Cardiac muscle cell (in vitro differentiated cells and primary cell): ENCODE measurements around the gene FKBP11. TPM values are rescaled to one million over a fixed set of nuclear protein-coding genes. Genes with fewer than 3 reads are reported as not detected.
"Not testable (repeated sequence)": the region's sequence is repeated elsewhere in the genome, so short reads cannot be mapped to it uniquely, and the experiment has no call there.

Source experiments
- DNase-seq, 2 donors: peaks; one replicate each; pipeline versions ENCODE4 v3.0.0 to v3.0.0-alpha.2; 2010 to 2017; ENCODE audit warnings: low read depth in 1 of 2, low spot score in 1 of 2
- H3K27ac ChIP-seq: fragments of 200-600 bp; sonication (generic); 2 replicates; pipeline ENCODE4 v1.5.1; 2016
- H3K27me3 ChIP-seq: fragments of 200-600 bp; sonication (generic); 2 replicates; pipeline ENCODE4 v1.6.0; 2016; ENCODE audit warnings: control low read depth
- H3K36me3 ChIP-seq: fragments of 200-600 bp; sonication (generic); 2 replicates; pipeline ENCODE4 v1.5.1; 2016; ENCODE audit warnings: control low read depth
- H3K4me1 ChIP-seq: fragments of 200-600 bp; sonication (generic); 2 replicates; pipeline ENCODE4 v1.8.1; 2017; ENCODE audit warnings: low read depth, mild to moderate bottlenecking, mixed run types
- H3K4me3 ChIP-seq: fragments of 200-600 bp; sonication (generic); 2 replicates; pipeline ENCODE4 v1.5.1; 2016; ENCODE audit warnings: mild to moderate bottlenecking
- H3K9me3 ChIP-seq: fragments of 200-600 bp; sonication (generic); 2 replicates; pipeline ENCODE4 v1.5.1; 2017; ENCODE audit warnings: low read depth, mild to moderate bottlenecking, control low read depth
- CTCF ChIP-seq: IDR thresholded peaks from 2 replicates; pipeline ENCODE4 v1.5.1; 2012; ENCODE audit warnings: low read depth, mild to moderate bottlenecking, low read length
- polyA plus RNA-seq: library from polyadenylated mRNA; unstranded; fragments of >200 nt; fragmentation: Nextera tagmentation; extraction: Ambion mirVana; gene quantifications from 2 replicates; pipeline ENCODE4 v1.2.1, GENCODE V29; 2016
- total RNA-seq: library from RNA; depleted of rRNA; stranded (reverse); fragments of >200 nt; gene quantifications from 2 replicates; pipeline ENCODE4 v1.2.3, GENCODE V29; 2016

FKBP11 gene
- total and polyA plus RNA-seq, 2 experiments from 2014 or later, result 8.9 to 11.9 TPM

DNA sequence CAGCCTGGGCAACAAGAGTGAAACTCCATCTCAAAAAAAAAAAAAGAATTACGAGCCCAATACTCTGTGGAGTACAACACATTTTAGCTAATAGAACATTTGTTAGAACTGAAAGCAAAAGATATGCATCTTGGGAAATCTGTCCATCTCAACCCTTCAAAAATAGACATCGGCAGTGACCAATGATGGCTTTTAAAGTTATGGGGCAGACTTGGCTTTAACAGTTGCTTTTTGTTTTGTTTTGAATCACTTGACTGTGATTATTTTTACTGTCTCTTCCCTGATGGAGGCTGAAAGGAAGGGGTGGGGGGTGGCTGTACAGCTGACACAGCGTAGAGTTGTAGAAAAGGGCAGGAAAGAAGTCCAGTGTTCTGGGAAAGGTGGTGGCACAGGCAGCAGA, 2.2 kb downstream of the FKBP11 start:
- no peak overlapping the region for H3K27ac ChIP-seq
- no peak for DNase-seq
- H3K27me3 ChIP-seq, result no peaks in the 10 kb centered on the region
- no peaks in the 10 kb centered on the region for H3K9me3 ChIP-seq
- H3K4me1 ChIP-seq, result no peaks in the 10 kb centered on the region
- H3K36me3 ChIP-seq, result peaks cover 4% of the 10 kb centered on the region
- TF ChIP-seq CTCF, result no peak
- H3K4me3 ChIP-seq, result no peak overlapping the region

DNA sequence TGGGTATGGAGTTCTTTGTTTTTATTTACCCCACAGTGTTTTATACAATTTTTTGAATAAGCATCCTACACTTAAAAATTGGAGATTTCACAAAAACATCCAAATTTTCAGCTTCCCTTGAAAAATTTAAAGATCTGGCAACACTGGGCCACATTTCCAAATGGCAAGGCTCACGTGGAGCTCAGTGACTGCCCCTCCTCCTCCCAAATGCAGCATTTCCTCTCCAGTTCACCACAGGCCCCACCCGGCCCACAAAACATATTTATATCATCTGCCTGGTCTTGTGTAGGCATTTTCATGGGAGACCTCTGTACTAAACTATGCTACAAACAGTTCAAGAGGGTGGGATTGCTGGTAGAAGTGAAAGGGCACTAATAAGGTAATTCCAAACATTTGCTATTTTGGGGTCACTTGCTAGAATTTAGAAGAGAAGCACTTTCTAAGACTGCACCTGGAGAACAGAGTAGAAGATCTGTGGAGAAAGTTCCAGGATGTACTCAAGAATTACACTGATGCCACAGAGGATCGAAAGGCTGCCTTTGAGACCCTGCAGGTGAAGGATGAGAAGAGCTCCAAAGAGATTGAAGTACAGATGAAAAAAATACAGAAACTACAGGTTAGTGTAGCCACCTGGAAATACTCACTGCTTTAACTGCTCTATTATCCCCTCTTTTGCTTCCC, 7.3 kb downstream of the FKBP11 start:
- Histone ChIP-seq H3K9me3 (no peaks in the 10 kb centered on the region), H3K27me3 (no peaks in the 10 kb centered on the region), H3K4me1 (no peaks in the 10 kb centered on the region), H3K27ac (no peak overlapping the region), H3K36me3 (no peaks in the 10 kb centered on the region), H3K4me3 (no peak overlapping the region)
- DNase-seq, result no peak
- no peak for TF ChIP-seq CTCF

DNA sequence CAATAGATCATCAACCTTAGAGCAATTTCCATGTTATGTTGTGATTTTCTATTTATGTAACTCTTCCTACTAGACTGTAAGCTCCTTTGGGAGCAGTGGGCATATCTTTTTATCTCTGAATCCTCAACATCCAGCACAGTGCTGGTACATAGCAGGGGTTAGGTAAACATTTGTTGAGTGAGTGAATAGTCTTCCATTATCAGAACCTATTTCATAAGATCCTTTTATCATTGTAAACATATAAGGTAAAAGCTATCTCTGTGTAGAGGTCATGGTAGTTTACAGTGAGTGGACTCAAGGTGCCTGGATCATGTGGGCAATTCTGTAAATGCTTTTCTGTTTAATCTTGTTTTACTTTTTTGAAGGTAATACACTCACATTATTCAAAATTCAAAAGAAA, 15.1 kb downstream of the FKBP11 start:
- no peaks in the 10 kb centered on the region for H3K36me3 ChIP-seq
- DNase-seq, result no peak
- no peak overlapping the region for H3K4me3 ChIP-seq
- H3K9me3 ChIP-seq, result no peaks in the 10 kb centered on the region
- no peaks in the 10 kb centered on the region for H3K4me1 ChIP-seq
- no peaks in the 10 kb centered on the region for H3K27me3 ChIP-seq
- no peak for TF ChIP-seq CTCF
- no peak overlapping the region for H3K27ac ChIP-seq

GRCh38 chr12:48909698-48910097, 15.6 kb downstream of the FKBP11 start:
- H3K4me3 ChIP-seq, DNase-seq, H3K36me3 ChIP-seq, H3K27ac ChIP-seq, H3K27me3 ChIP-seq, H3K4me1 ChIP-seq, H3K9me3 ChIP-seq: not testable (repeated sequence)

- Histone ChIP-seq H3K9me3 (no peaks in the 10 kb centered on the region), H3K27ac (no peak overlapping the region), H3K4me3 (no peak overlapping the region), H3K4me1 (no peaks in the 10 kb centered on the region), H3K36me3 (no peaks in the 10 kb centered on the region), H3K27me3 (no peaks in the 10 kb centered on the region)
- no peak for DNase-seq
- no peak for TF ChIP-seq CTCF
Measured at GRCh38 chr12:48907245-48907644, 18.0 kb downstream of the FKBP11 start.

DNA sequence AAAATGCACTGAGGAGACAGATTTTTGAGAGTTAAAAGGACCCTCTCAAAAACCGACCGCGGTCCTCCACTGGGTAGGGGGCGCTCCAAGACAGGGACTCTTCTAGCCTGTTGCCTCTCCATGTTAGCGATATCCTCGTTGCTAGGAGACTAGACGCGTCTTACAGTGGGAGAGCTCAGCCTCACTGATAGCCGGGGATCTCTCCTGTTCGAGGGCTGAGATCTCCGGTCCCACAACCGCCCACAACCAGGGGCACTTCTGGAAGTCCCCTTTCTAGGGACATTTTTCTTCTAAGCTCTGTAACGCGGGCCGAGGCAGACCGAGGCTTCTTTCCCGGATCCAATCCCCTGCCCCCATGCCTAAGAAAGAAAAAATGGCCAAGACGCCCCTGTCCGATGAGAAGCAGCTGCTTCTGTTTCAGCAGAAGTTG, 21.3 kb downstream of the FKBP11 start:
- Histone ChIP-seq H3K27me3 (no peaks in the 10 kb centered on the region), H3K4me1 (no peaks in the 10 kb centered on the region), H3K4me3 (peak overlapping the region; percentile 30), H3K9me3 (no peaks in the 10 kb centered on the region), H3K36me3 (no peaks in the 10 kb centered on the region), H3K27ac (no peak overlapping the region)
- peak; percentile 71 for TF ChIP-seq CTCF
- DNase-seq, result peak; percentile 92 to 95
